HepG2 (cell line): ENCODE measurements around the gene ZNF772. TPM values are rescaled to one million over a fixed set of nuclear protein-coding genes. Genes with fewer than 3 reads are reported as not detected.

Source experiments
- AGO2 ChIP-seq: fragments of 200-400 bp; formaldehyde crosslinking; optimal IDR thresholded peaks from 2 replicates; pipeline ENCODE3; 2017; ENCODE audit warnings: mild to moderate bottlenecking, low read depth, low read length, moderate library complexity
- ARID3A ChIP-seq: IDR thresholded peaks from 2 replicates; pipeline ENCODE4 v1.6.1; 2012; ENCODE audit warnings: low read depth, low read length, improper control_type of control experiment
- BCL6 ChIP-seq: IDR thresholded peaks from 2 replicates; pipeline ENCODE4 v1.6.1; 2016; ENCODE audit warnings: missing genetic modification reagents, missing compliant biosample characterization
- CREB1 ChIP-seq, 2 experiments: fragments of 450-650 bp in 1 of 2; IDR thresholded peaks; 2 replicates each; pipeline ENCODE4 v1.6.1; 2016 to 2017; ENCODE audit warnings: control low read depth in 1 of 2, mild to moderate bottlenecking in 1 of 2, missing compliant biosample characterization in 1 of 2, missing genetic modification characterization in 1 of 2
- EZH2 ChIP-seq: conservative IDR thresholded peaks from 2 replicates; pipeline ENCODE4 v1.6.1; 2012; ENCODE audit warnings: mild to moderate bottlenecking, low read depth, low read length, moderate library complexity
- FOXK2 ChIP-seq: fragments of 450-650 bp; IDR thresholded peaks from 2 replicates; pipeline ENCODE4 v1.6.1; 2016
- HHEX ChIP-seq: IDR thresholded peaks from 2 replicates; pipeline ENCODE4 v1.6.1; 2016; ENCODE audit warnings: control low read depth
- HNF1A ChIP-seq, 2 experiments: sonication (generic) in 1 of 2; formaldehyde crosslinking in 1 of 2; IDR thresholded peaks; 2 replicates each; pipeline versions ENCODE4 v1.4.0 to v1.6.1; 2016 to 2020; ENCODE audit warnings: borderline replicate concordance in 1 of 2, low read depth in 1 of 2, mild to moderate bottlenecking in 1 of 2, missing genetic modification reagents in 1 of 2
- KDM3A ChIP-seq: IDR thresholded peaks from 2 replicates; pipeline ENCODE4 v1.6.1; 2018; ENCODE audit warnings: low read depth, missing compliant biosample characterization
- KLF11 ChIP-seq: IDR thresholded peaks from 2 replicates; pipeline ENCODE4 v1.6.1; 2016; ENCODE audit warnings: missing compliant biosample characterization
- MXD4 ChIP-seq: IDR thresholded peaks from 2 replicates; pipeline ENCODE4 v1.6.1; 2016; ENCODE audit warnings: mild to moderate bottlenecking, missing biosample characterization, missing genetic modification reagents
- PBX3 ChIP-seq: sonication (generic); formaldehyde crosslinking; IDR thresholded peaks from 2 replicates; pipeline ENCODE4 v1.8.1; 2023; ENCODE audit warnings: missing genetic modification reagents, inconsistent platforms, borderline replicate concordance
- POLR2AphosphoS2 ChIP-seq: IDR thresholded peaks from 2 replicates; pipeline ENCODE4 v1.6.1; 2011; ENCODE audit warnings: low read depth, low read length, improper control_type of control experiment
- SAFB2 ChIP-seq: sonication (generic); formaldehyde crosslinking; IDR thresholded peaks from 2 replicates; pipeline ENCODE4 v1.5.1; 2020; ENCODE audit warnings: missing genetic modification reagents, low read depth, mild to moderate bottlenecking, borderline replicate concordance
- ZC3H4 ChIP-seq: sonication (generic); formaldehyde crosslinking; IDR thresholded peaks from 2 replicates; pipeline ENCODE4 v1.4.0; 2020; ENCODE audit warnings: missing genetic modification reagents, borderline replicate concordance
- ZFP82 ChIP-seq: sonication (generic); formaldehyde crosslinking; IDR thresholded peaks from 2 replicates; pipeline ENCODE4 v1.5.1; 2020; ENCODE audit warnings: mild to moderate bottlenecking, missing genetic modification reagents, borderline replicate concordance
- ZKSCAN8 ChIP-seq: IDR thresholded peaks from 2 replicates; pipeline ENCODE4 v1.6.1; 2016; ENCODE audit warnings: borderline replicate concordance, missing genetic modification reagents, missing compliant biosample characterization
- ZNF317 ChIP-seq: sonication (generic); formaldehyde crosslinking; IDR thresholded peaks from 2 replicates; pipeline ENCODE4 v1.5.0; 2020; ENCODE audit warnings: mild to moderate bottlenecking, missing genetic modification reagents
- ZNF335 ChIP-seq: sonication (generic); formaldehyde crosslinking; IDR thresholded peaks from 2 replicates; pipeline ENCODE4 v1.4.0; 2020; ENCODE audit warnings: missing genetic modification reagents
- ZNF510 ChIP-seq: sonication (generic); formaldehyde crosslinking; IDR thresholded peaks from 2 replicates; pipeline ENCODE4 v1.4.0; 2020; ENCODE audit warnings: low read depth, mild to moderate bottlenecking, missing genetic modification reagents
- ZNF580 ChIP-seq: IDR thresholded peaks from 2 replicates; pipeline ENCODE4 v1.6.1; 2016; ENCODE audit warnings: low read depth, borderline replicate concordance
- ZNF598 ChIP-seq: sonication (generic); formaldehyde crosslinking; IDR thresholded peaks from 2 replicates; pipeline ENCODE4 v1.5.1; 2020; ENCODE audit warnings: mild to moderate bottlenecking, missing genetic modification reagents, borderline replicate concordance
- ZNF878 ChIP-seq: sonication (generic); formaldehyde crosslinking; IDR thresholded peaks from 2 replicates; pipeline ENCODE4 v1.8.1; 2023; ENCODE audit warnings: mild to moderate bottlenecking, missing genetic modification reagents, moderate library complexity
- polyA plus RNA-seq, 8 experiments: library from polyadenylated mRNA; depleted of rRNA in 3 of 8; stranded (reverse) in 7 of 8; unstranded in 1 of 8; fragments of >200 nt; fragmentation: Illumina TruSeq in 4 of 8; extraction: Trizol in 4 of 8; gene quantifications; 2 replicates each; pipeline versions ENCODE4 v1.2.1 to v1.2.3, GENCODE V29; 2011 to 2016; ENCODE audit warnings: low read depth in 4 of 8, missing spikeins in 1 of 8, mixed read lengths in 1 of 8; ENCODE audit not compliant: insufficient read depth in 1 of 8
- total RNA-seq, 5 experiments: library from RNA; depleted of rRNA; stranded (reverse); fragments of >200 nt; fragmentation: Illumina TruSeq; extraction: Trizol; gene quantifications; 2 replicates each; pipeline ENCODE4 v1.2.3, GENCODE V29; 2016; ENCODE audit warnings: low read depth in 1 of 5

The ZNF772 gene
- total and polyA plus RNA-seq, 2 of the 13 experiments (the other 11 are each of a cell fraction or from before 2014, with no cell fraction given), result 3.1 to 17.2 TPM

- peak; percentile 93; the same call in 1 of the 2 replicates for TF ChIP-seq ZNF598 (CRISPR knock-in tag)
- no peak for TF ChIP-seq SAFB2 (CRISPR knock-in tag)
- peak; percentile 79 for TF ChIP-seq ZNF317 (CRISPR knock-in tag)
- peak; percentile 42; the same call in 1 of the 2 replicates for TF ChIP-seq ZNF580 (CRISPR knock-in tag)
- TF ChIP-seq ZNF510 (CRISPR knock-in tag), result no peak
- TF ChIP-seq ZC3H4 (CRISPR knock-in tag), result no peak
- no peak for TF ChIP-seq KDM3A (CRISPR knock-in tag)
- peak; percentile 41; the same call in 1 of the 2 replicates for TF ChIP-seq ZNF335
- peak; percentile 93 for TF ChIP-seq CREB1 (IDR thresholded peaks at IDR 0.05)
- TF ChIP-seq CREB1 (CRISPR knock-in tag; IDR thresholded peaks at IDR 0.05), result peak; percentile 91
- no peak for TF ChIP-seq HNF1A (IDR thresholded peaks at IDR 0.05; ENCODE audit: low read depth)
- TF ChIP-seq HNF1A (CRISPR knock-in tag; IDR thresholded peaks at IDR 0.05; ENCODE audit: borderline replicate concordance), result no peak
- no peak for TF ChIP-seq PBX3
- no peak for TF ChIP-seq ARID3A
- no peak for TF ChIP-seq ZFP82
- TF ChIP-seq EZH2, result no peak
- TF ChIP-seq KLF11 (CRISPR knock-in tag), result no peak
- TF ChIP-seq HHEX (CRISPR knock-in tag), result no peak
- TF ChIP-seq POLR2AphosphoS2, result no peak
- TF ChIP-seq MXD4 (CRISPR knock-in tag), result no peak
- TF ChIP-seq BCL6 (CRISPR knock-in tag), result peak; percentile 26
- TF ChIP-seq ZNF878 (CRISPR knock-in tag), result no peak
- TF ChIP-seq FOXK2, result no peak
- TF ChIP-seq AGO2, result peak; percentile 50
- no peak for TF ChIP-seq ZKSCAN8 (CRISPR knock-in tag)
Observed at GRCh38 chr19:57477191-57478008, at the start of gene ZNF772 (continued).
